ENCODE data around the gene CDA.

DNA sequence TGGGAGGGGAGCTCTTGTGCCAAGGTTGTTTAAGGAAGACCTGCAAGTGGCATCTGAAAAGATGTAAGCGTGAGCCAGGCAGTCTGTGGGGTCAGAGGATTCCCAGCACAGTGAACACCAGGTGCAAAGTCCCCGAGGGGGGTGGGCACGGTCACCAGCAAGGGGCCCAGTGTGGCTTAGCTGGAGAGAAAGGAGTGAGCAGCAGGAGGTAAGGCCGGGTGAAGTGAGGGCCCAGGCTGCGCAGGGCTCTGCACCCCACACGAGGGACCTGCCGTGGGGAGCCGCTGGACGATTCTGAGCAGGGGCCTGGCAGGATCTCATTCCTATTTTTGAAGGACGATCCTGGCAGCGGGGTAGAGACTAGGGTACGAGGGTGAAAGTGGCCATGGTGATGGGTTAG is 68.1 kb downstream of the CDA start:
- TF ChIP-seq, protein P1, sequence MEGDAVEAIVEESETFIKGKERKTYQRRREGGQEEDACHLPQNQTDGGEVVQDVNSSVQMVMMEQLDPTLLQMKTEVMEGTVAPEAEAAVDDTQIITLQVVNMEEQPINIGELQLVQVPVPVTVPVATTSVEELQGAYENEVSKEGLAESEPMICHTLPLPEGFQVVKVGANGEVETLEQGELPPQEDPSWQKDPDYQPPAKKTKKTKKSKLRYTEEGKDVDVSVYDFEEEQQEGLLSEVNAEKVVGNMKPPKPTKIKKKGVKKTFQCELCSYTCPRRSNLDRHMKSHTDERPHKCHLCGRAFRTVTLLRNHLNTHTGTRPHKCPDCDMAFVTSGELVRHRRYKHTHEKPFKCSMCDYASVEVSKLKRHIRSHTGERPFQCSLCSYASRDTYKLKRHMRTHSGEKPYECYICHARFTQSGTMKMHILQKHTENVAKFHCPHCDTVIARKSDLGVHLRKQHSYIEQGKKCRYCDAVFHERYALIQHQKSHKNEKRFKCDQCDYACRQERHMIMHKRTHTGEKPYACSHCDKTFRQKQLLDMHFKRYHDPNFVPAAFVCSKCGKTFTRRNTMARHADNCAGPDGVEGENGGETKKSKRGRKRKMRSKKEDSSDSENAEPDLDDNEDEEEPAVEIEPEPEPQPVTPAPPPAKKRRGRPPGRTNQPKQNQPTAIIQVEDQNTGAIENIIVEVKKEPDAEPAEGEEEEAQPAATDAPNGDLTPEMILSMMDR (IDR thresholded peaks at IDR 0.05): no peak
- TF ChIP-seq GABPA (IDR thresholded peaks at IDR 0.05; ENCODE audit: low read depth): no peak
- no peak for TF ChIP-seq EP300 (IDR thresholded peaks at IDR 0.05; ENCODE audit: borderline replicate concordance in 1 of 2, low read depth in 1 of 2, low read length in 1 of 2)
- no peak for TF ChIP-seq POLR2AphosphoS5 (IDR thresholded peaks at IDR 0.05; ENCODE audit: low read depth, low read length)
- no peak for TF ChIP-seq MEF2A (IDR thresholded peaks at IDR 0.05; ENCODE audit: borderline replicate concordance, low read depth)
- TF ChIP-seq JUND (IDR thresholded peaks at IDR 0.05): no peak
- TF ChIP-seq CHD2 (IDR thresholded peaks at IDR 0.05; ENCODE audit: low read length, partially characterized antibody): no peak
